Esophagus muscularis mucosa (tissue), 3 donors: ENCODE measurements around the gene TLE4.

Source experiments
- POLR2AphosphoS5 ChIP-seq, 2 donors: sonication (generic); formaldehyde crosslinking; IDR thresholded peaks; one replicate each; pipeline ENCODE4 v1.6.1; 2017; ENCODE audit warnings: antibody characterized with exemption in 2 of 2
- TF ChIP-seq, protein P1 (sequence below), 3 experiments: fragments of 200-600 bp in 2 of 3; fragments of 450-650 bp in 1 of 3; sonication (generic) in 2 of 3; IDR thresholded peaks; one replicate each; pipeline ENCODE4 v1.5.1; 2017 to 2019; ENCODE audit warnings: antibody characterized with exemption in 3 of 3, mild to moderate bottlenecking in 2 of 3, moderate library complexity in 1 of 3

DNA sequence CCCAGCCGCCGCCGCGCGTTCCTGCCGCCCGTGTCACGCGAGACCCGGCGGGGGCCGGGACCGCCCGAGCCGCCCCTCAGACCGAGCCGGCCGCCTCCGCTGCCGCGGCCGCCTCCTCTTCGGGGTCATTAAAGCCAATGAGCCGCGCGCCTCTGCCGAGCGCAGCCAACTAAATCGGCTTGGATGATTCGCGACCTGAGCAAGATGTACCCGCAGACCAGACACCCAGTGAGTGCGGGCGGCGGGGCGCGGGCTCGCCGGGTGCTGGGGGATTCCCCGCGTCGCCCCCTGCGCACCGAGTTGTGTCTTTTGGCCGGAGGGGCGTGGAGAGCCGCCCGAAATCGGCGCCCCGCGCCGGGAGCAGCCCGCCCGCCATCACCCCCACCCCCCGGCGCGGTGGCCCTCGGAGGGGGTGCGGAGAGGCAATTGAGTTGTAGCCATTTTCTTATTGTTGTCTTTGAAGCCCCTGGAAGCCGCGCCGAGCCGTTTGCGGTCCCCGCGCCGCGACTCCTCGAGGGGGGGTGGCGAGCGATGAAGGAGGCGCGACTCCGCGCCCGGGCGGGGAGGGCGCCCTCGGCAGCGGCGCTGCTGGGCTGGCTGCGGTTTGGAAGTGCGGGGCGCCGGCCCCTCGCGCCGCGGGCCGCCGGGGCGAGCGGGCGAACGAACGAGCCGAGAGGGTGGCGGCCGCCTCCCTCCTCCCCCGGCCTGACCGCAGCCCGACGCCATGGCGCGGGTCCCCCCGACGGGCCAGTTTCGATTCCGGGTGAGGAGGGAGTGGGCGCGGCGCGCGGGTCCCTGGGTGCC is 1.0 kb downstream of the TLE4 start:
- no peak for TF ChIP-seq POLR2AphosphoS5 (IDR thresholded peaks at IDR 0.05)
- TF ChIP-seq, protein P1, sequence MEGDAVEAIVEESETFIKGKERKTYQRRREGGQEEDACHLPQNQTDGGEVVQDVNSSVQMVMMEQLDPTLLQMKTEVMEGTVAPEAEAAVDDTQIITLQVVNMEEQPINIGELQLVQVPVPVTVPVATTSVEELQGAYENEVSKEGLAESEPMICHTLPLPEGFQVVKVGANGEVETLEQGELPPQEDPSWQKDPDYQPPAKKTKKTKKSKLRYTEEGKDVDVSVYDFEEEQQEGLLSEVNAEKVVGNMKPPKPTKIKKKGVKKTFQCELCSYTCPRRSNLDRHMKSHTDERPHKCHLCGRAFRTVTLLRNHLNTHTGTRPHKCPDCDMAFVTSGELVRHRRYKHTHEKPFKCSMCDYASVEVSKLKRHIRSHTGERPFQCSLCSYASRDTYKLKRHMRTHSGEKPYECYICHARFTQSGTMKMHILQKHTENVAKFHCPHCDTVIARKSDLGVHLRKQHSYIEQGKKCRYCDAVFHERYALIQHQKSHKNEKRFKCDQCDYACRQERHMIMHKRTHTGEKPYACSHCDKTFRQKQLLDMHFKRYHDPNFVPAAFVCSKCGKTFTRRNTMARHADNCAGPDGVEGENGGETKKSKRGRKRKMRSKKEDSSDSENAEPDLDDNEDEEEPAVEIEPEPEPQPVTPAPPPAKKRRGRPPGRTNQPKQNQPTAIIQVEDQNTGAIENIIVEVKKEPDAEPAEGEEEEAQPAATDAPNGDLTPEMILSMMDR (IDR thresholded peaks at IDR 0.05) = no peak
